Gastrocnemius medialis (tissue), 4 donors: ENCODE measurements around the gene UBQLN4. TPM values are rescaled to one million over a fixed set of nuclear protein-coding genes. Genes with fewer than 3 reads are reported as not detected.

Experiments used
- ATAC-seq, 2 donors: fragments of 150-250 bp; one replicate each; pipeline ENCODE4 v1.9.1; 2016
- DNase-seq, 2 donors: peaks; one replicate each; pipeline ENCODE4 v3.0.0-alpha.2; 2019
- H3K27ac ChIP-seq, 4 donors: fragments of 200-600 bp; sonication (generic); 1 replicate in 1 of 4; 2 replicates in 3 of 4; pipeline ENCODE4 v1.5.1; 2016 to 2018; ENCODE audit warnings: mild to moderate bottlenecking in 2 of 4, moderate library complexity in 1 of 4
- H3K27me3 ChIP-seq, 3 donors: fragments of 200-600 bp; sonication (generic) in 2 of 3; 1 replicate in 1 of 3; 2 replicates in 2 of 3; pipeline versions ENCODE4 v1.5.1 to v1.6.0; 2016 to 2019; ENCODE audit warnings: mild to moderate bottlenecking in 1 of 3, moderate library complexity in 1 of 3
- H3K36me3 ChIP-seq, 2 donors: fragments of 200-600 bp; sonication (generic) in 1 of 2; one replicate each; pipeline ENCODE4 v1.5.1; 2017 to 2018
- H3K4me1 ChIP-seq, 2 donors: fragments of 200-600 bp; sonication (generic) in 1 of 2; one replicate each; pipeline ENCODE4 v1.5.1; 2016 to 2017; ENCODE audit warnings: mild to moderate bottlenecking in 2 of 2
- H3K4me3 ChIP-seq, 4 donors: fragments of 200-600 bp; sonication (generic) in 3 of 4; 1 replicate in 1 of 4; 2 replicates in 3 of 4; pipeline ENCODE4 v1.5.1; 2016 to 2019; ENCODE audit warnings: mild to moderate bottlenecking in 2 of 4
- H3K9me3 ChIP-seq, 3 donors: fragments of 200-600 bp; sonication (generic) in 2 of 3; 1 replicate in 1 of 3; 2 replicates in 2 of 3; pipeline ENCODE4 v1.5.1; 2016 to 2019
- CTCF ChIP-seq, 5 experiments: fragments of 450-650 bp in 3 of 5; fragments of 200-600 bp in 2 of 5; sonication (generic) in 2 of 5; IDR thresholded peaks in 4 of 5; conservative IDR thresholded peaks in 1 of 5; 1 replicate in 4 of 5; 2 replicates in 1 of 5; pipeline ENCODE4 v1.5.1; 2016 to 2019; ENCODE audit warnings: antibody characterized with exemption in 5 of 5, mild to moderate bottlenecking in 3 of 5, moderate library complexity in 3 of 5
- POLR2A ChIP-seq, 2 donors: fragments of 450-650 bp; IDR thresholded peaks; one replicate each; pipeline ENCODE4 v1.6.1; 2017; ENCODE audit warnings: antibody characterized with exemption in 2 of 2, mild to moderate bottlenecking in 2 of 2, moderate library complexity in 2 of 2
- in situ Hi-C, 4 donors: fragments of 200-750 bp; cut with MboI; loops; one replicate each; pipeline versions ENCODE4 v1.15.0 to v1.8.0; 2017; ENCODE audit warnings: low sequenced_read_pairs in 4 of 4
- intact Hi-C: fragments of 100-400 bp; cut with DNase I; formaldehyde crosslinking; loops from one replicate; pipeline ENCODE4 v1.15.1; 2023; ENCODE audit warnings: low total_unique reads
- total RNA-seq, 4 donors: library from RNA; depleted of rRNA; stranded (reverse); fragments of >200 nt; gene quantifications; one replicate each; pipeline versions ENCODE4 v1.1.0 to v1.2.3, GENCODE V29; 2016

Gene UBQLN4
- total RNA-seq, 4 donors from 2014 or later: 42.3 to 60.1 (median 46.0) TPM

DNA sequence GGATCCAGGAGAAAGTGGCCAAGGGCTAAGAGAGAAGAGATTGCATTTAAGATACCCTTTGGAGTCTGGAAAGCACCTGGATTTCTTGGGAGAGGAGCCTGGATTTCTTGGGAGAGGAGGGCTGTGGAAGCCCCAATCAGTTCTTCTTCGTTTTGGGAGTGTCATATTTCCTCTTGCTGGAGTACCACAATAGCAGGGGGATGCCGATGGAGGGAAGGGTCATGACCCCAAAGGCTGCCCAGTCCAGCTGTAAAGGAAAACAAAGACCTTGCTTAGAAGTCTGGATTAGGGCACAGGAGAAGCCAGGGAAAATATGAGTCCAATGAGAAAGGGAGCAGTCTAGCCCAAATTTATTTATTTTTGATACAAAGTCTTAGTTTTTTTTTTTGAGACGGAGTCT is 44.2 kb downstream of the UBQLN4 start:
- Histone ChIP-seq H3K4me3 (no peak overlapping the region), H3K27ac (no peak overlapping the region), H3K9me3 (no peaks in the 10 kb centered on the region), H3K4me1 (peaks cover 0 to 6% of the 10 kb centered on the region in 2 donors), H3K27me3 (no peaks in the 10 kb centered on the region), H3K36me3 (peaks cover 3 to 61% of the 10 kb centered on the region in 2 donors)
- in situ Hi-C loops: no loop called here
- TF ChIP-seq POLR2A (IDR thresholded peaks at IDR 0.05): no peak
- no peak for TF ChIP-seq CTCF (IDR thresholded peaks at IDR 0.05 in 4 of 5, conservative IDR thresholded peaks at IDR 0.05 in 1 of 5)
- ATAC-seq (no peak), DNase-seq (no peak)
- intact Hi-C loops: no loop called here

- Histone ChIP-seq H3K36me3 (peaks cover 3 to 35% of the 10 kb centered on the region in 2 donors), H3K4me3 (no peak overlapping the region), H3K4me1 (peaks cover 0 to 6% of the 10 kb centered on the region in 2 donors), H3K27me3 (no peaks in the 10 kb centered on the region), H3K9me3 (no peaks in the 10 kb centered on the region), H3K27ac (no peak overlapping the region)
- no peak for DNase-seq
- intact Hi-C loops (no loop called here), in situ Hi-C loops (no loop called here)
- no peak for ATAC-seq
- TF ChIP-seq CTCF (IDR thresholded peaks at IDR 0.05 in 4 of 5, conservative IDR thresholded peaks at IDR 0.05 in 1 of 5) (no peak), POLR2A (IDR thresholded peaks at IDR 0.05) (no peak)
Measured at GRCh38 chr1:156006666-156007376, 46.8 kb downstream of the UBQLN4 start.

GRCh38 chr1:156004843-156005584 is 48.6 kb downstream of the UBQLN4 start:
- no peak overlapping the region for H3K27ac ChIP-seq
- no peak for ATAC-seq
- H3K27me3 ChIP-seq: no peaks in the 10 kb centered on the region
- H3K36me3 ChIP-seq: peaks cover 0 to 17% of the 10 kb centered on the region in 2 donors
- no peaks in the 10 kb centered on the region for H3K9me3 ChIP-seq
- no peak overlapping the region for H3K4me3 ChIP-seq
- peaks cover 0 to 6% of the 10 kb centered on the region in 2 donors for H3K4me1 ChIP-seq
- in situ Hi-C loops (no loop called here), intact Hi-C loops (no loop called here)
- TF ChIP-seq CTCF (IDR thresholded peaks at IDR 0.05 in 4 of 5, conservative IDR thresholded peaks at IDR 0.05 in 1 of 5) (no peak), POLR2A (IDR thresholded peaks at IDR 0.05) (no peak)
- no peak for DNase-seq

DNA sequence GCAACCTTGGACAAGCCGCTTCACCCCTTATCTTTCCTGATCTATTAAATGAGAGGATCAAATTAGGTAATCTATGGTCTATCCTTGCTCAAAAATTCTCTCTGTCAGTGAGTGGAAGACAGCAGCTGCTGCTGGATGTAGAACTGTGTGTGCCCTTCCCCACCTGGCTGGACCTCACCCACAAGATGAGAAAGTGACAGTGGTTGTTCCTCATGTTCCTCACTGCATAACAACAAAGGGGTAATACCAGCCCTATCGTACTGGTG is 49.7 kb downstream of the UBQLN4 start:
- ATAC-seq (no peak), DNase-seq (no peak)
- Histone ChIP-seq H3K27ac (no peak overlapping the region), H3K36me3 (peaks cover 0 to 5% of the 10 kb centered on the region in 2 donors), H3K4me1 (peaks cover 0 to 3% of the 10 kb centered on the region in 2 donors), H3K9me3 (no peaks in the 10 kb centered on the region), H3K27me3 (no peaks in the 10 kb centered on the region), H3K4me3 (no peak overlapping the region)
- intact Hi-C loops (no loop called here), in situ Hi-C loops (no loop called here)
- TF ChIP-seq POLR2A (IDR thresholded peaks at IDR 0.05): no peak
- no peak for TF ChIP-seq CTCF (IDR thresholded peaks at IDR 0.05 in 4 of 5, conservative IDR thresholded peaks at IDR 0.05 in 1 of 5)
